HEK293 (cell line): ENCODE measurements around the gene CBX5.

Experiments
- ELK4 ChIP-seq: IDR thresholded peaks from 2 replicates; pipeline ENCODE4 v1.6.1; 2011; ENCODE audit warnings: mild to moderate bottlenecking, low read depth, low read length, borderline replicate concordance
- FEZF1 ChIP-seq: fragments of 450-650 bp; formaldehyde crosslinking; IDR thresholded peaks from 2 replicates; pipeline ENCODE4 v1.5.1; 2016; ENCODE audit warnings: missing biosample characterization, missing genetic modification characterization
- GLI4 ChIP-seq: fragments of 450-650 bp; formaldehyde crosslinking; IDR thresholded peaks from 2 replicates; pipeline ENCODE4 v1.5.1; 2016; ENCODE audit warnings: missing biosample characterization, missing genetic modification characterization
- KLF16 ChIP-seq: fragments of 450-650 bp; formaldehyde crosslinking; IDR thresholded peaks from 2 replicates; pipeline ENCODE4 v1.5.1; 2017; ENCODE audit warnings: missing biosample characterization, missing genetic modification characterization
- KLF8 ChIP-seq: fragments of 450-650 bp; formaldehyde crosslinking; IDR thresholded peaks from 2 replicates; pipeline ENCODE4 v1.5.1; 2016; ENCODE audit warnings: missing biosample characterization, missing genetic modification characterization
- OVOL3 ChIP-seq: fragments of 450-650 bp; formaldehyde crosslinking; IDR thresholded peaks from 2 replicates; pipeline ENCODE4 v1.5.1; 2016; ENCODE audit warnings: missing biosample characterization, missing genetic modification characterization
- PBX3 ChIP-seq: sonication (generic); formaldehyde crosslinking; IDR thresholded peaks from 2 replicates; pipeline ENCODE4 v1.8.1; 2022; ENCODE audit warnings: mild to moderate bottlenecking, moderate library complexity, missing genetic modification reagents
- PRDM4 ChIP-seq: fragments of 450-650 bp; formaldehyde crosslinking; IDR thresholded peaks from 2 replicates; pipeline ENCODE4 v1.5.1; 2017; ENCODE audit warnings: missing biosample characterization, missing genetic modification characterization
- PRDM6 ChIP-seq: fragments of 450-650 bp; formaldehyde crosslinking; IDR thresholded peaks from 2 replicates; pipeline ENCODE4 v1.5.1; 2017; ENCODE audit warnings: missing biosample characterization, missing genetic modification characterization
- TCF7L2 ChIP-seq: IDR thresholded peaks from 2 replicates; pipeline ENCODE4 v1.6.1; 2011; ENCODE audit warnings: low read depth, mild to moderate bottlenecking, inconsistent platforms, low read length, moderate library complexity, borderline replicate concordance
- WT1 ChIP-seq: fragments of 450-650 bp; formaldehyde crosslinking; IDR thresholded peaks from 2 replicates; pipeline ENCODE4 v1.5.1; 2016; ENCODE audit warnings: missing biosample characterization, missing genetic modification characterization
- ZBTB6 ChIP-seq: fragments of 450-650 bp; formaldehyde crosslinking; IDR thresholded peaks from 2 replicates; pipeline ENCODE4 v1.5.1; 2017; ENCODE audit warnings: missing biosample characterization, missing genetic modification characterization
- ZEB2 ChIP-seq: fragments of 450-650 bp; formaldehyde crosslinking; IDR thresholded peaks from 2 replicates; pipeline ENCODE4 v1.5.1; 2016; ENCODE audit warnings: missing biosample characterization, missing genetic modification characterization
- ZNF211 ChIP-seq: fragments of 450-650 bp; formaldehyde crosslinking; IDR thresholded peaks from 2 replicates; pipeline ENCODE4 v1.5.1; 2016; ENCODE audit warnings: low read depth, missing biosample characterization, missing genetic modification characterization
- ZNF24 ChIP-seq: fragments of 450-650 bp; formaldehyde crosslinking; IDR thresholded peaks from 2 replicates; pipeline ENCODE4 v1.5.1; 2016; ENCODE audit warnings: missing biosample characterization, missing genetic modification characterization
- ZNF274 ChIP-seq, 2 experiments: fragments of 200-500 bp in 1 of 2; fragments of 450-650 bp in 1 of 2; sonication (Bioruptor generic) in 1 of 2; formaldehyde crosslinking in 1 of 2; IDR thresholded peaks; 2 replicates each; pipeline versions ENCODE4 v1.5.1 to v1.6.1; 2014 to 2016; ENCODE audit warnings: borderline replicate concordance in 1 of 2, inconsistent platforms in 1 of 2, low read length in 1 of 2, missing biosample characterization in 1 of 2, missing genetic modification characterization in 1 of 2
- ZNF280C ChIP-seq: fragments of 450-650 bp; formaldehyde crosslinking; IDR thresholded peaks from 2 replicates; pipeline ENCODE4 v1.5.1; 2016; ENCODE audit warnings: missing biosample characterization, missing genetic modification characterization
- ZNF292 ChIP-seq: fragments of 450-650 bp; formaldehyde crosslinking; IDR thresholded peaks from 2 replicates; pipeline ENCODE4 v1.5.1; 2016; ENCODE audit warnings: low read depth, missing biosample characterization, missing genetic modification characterization, borderline replicate concordance
- ZNF354C ChIP-seq: fragments of 450-650 bp; formaldehyde crosslinking; IDR thresholded peaks from 2 replicates; pipeline ENCODE4 v1.5.1; 2016; ENCODE audit warnings: missing biosample characterization, missing genetic modification characterization, low read depth, borderline replicate concordance
- ZNF561 ChIP-seq: fragments of 450-650 bp; IDR thresholded peaks from 2 replicates; pipeline ENCODE4 v1.5.1; 2018; ENCODE audit warnings: missing biosample characterization, missing genetic modification characterization, borderline replicate concordance
- ZNF571 ChIP-seq: fragments of 450-650 bp; formaldehyde crosslinking; IDR thresholded peaks from 2 replicates; pipeline ENCODE4 v1.5.0; 2017; ENCODE audit warnings: missing biosample characterization, missing genetic modification characterization
- ZNF580 ChIP-seq: fragments of 450-650 bp; formaldehyde crosslinking; IDR thresholded peaks from 2 replicates; pipeline ENCODE4 v1.5.1; 2016; ENCODE audit warnings: missing biosample characterization, missing genetic modification characterization
- ZNF623 ChIP-seq: fragments of 450-650 bp; formaldehyde crosslinking; IDR thresholded peaks from 2 replicates; pipeline ENCODE4 v1.5.1; 2016; ENCODE audit warnings: missing biosample characterization, missing genetic modification characterization
- ZNF658 ChIP-seq: fragments of 450-650 bp; formaldehyde crosslinking; IDR thresholded peaks from 2 replicates; pipeline ENCODE4; 2016; ENCODE audit warnings: missing biosample characterization, missing genetic modification characterization
- ZNF660 ChIP-seq: fragments of 450-650 bp; IDR thresholded peaks from 2 replicates; pipeline ENCODE4 v1.5.1; 2018; ENCODE audit warnings: missing biosample characterization, mild to moderate bottlenecking, missing genetic modification characterization
- ZNF664 ChIP-seq: fragments of 450-650 bp; formaldehyde crosslinking; IDR thresholded peaks from 2 replicates; pipeline ENCODE4 v1.5.1; 2016; ENCODE audit warnings: missing biosample characterization, missing genetic modification characterization
- ZNF791 ChIP-seq: fragments of 450-650 bp; formaldehyde crosslinking; IDR thresholded peaks from 2 replicates; pipeline ENCODE4 v1.5.1; 2016; ENCODE audit warnings: missing biosample characterization, missing genetic modification characterization
- TF ChIP-seq, protein P1 (sequence below): fragments of 450-650 bp; formaldehyde crosslinking; IDR thresholded peaks from 2 replicates; pipeline ENCODE4 v1.5.1; 2016; ENCODE audit warnings: missing biosample characterization, missing genetic modification characterization

CBX5 gene

GRCh38 chr12:54265364-54265812 lies 14.5 kb downstream of the CBX5 start (continued):
- TF ChIP-seq GLI4 (tag by site-specific recombination) = no peak
- no peak for TF ChIP-seq ZNF292 (tag by site-specific recombination)
- TF ChIP-seq PBX3 (CRISPR knock-in tag) = no peak
- no peak for TF ChIP-seq ZNF274 (IDR thresholded peaks at IDR 0.05; ENCODE audit: low read length)
- TF ChIP-seq ZNF274 (tag by site-specific recombination; IDR thresholded peaks at IDR 0.05; ENCODE audit: borderline replicate concordance) = no peak
- TF ChIP-seq ZNF623 = no peak
- TF ChIP-seq ELK4 = no peak
- TF ChIP-seq ZNF580 (tag by site-specific recombination) = peak; percentile 78; the same call in 1 of the 2 replicates
- TF ChIP-seq ZNF571 (tag by site-specific recombination) = no peak
- TF ChIP-seq ZBTB6 (tag by site-specific recombination) = peak; percentile 80
- peak; percentile 59 for TF ChIP-seq TCF7L2
- TF ChIP-seq ZNF354C = no peak
- no peak for TF ChIP-seq KLF16 (tag by site-specific recombination)
- peak; percentile 82; the same call in 1 of the 2 replicates for TF ChIP-seq OVOL3 (tag by site-specific recombination)
- peak; percentile 77 for TF ChIP-seq ZNF561 (tag by site-specific recombination)
- TF ChIP-seq ZNF791 (tag by site-specific recombination) = no peak
- no peak for TF ChIP-seq ZNF658 (tag by site-specific recombination)
- peak; percentile 88 for TF ChIP-seq PRDM4 (tag by site-specific recombination)
- peak; percentile 85 for TF ChIP-seq FEZF1
- TF ChIP-seq ZEB2 = no peak
- TF ChIP-seq ZNF660 = no peak
- peak; percentile 89 for TF ChIP-seq WT1
- TF ChIP-seq, protein P1, sequence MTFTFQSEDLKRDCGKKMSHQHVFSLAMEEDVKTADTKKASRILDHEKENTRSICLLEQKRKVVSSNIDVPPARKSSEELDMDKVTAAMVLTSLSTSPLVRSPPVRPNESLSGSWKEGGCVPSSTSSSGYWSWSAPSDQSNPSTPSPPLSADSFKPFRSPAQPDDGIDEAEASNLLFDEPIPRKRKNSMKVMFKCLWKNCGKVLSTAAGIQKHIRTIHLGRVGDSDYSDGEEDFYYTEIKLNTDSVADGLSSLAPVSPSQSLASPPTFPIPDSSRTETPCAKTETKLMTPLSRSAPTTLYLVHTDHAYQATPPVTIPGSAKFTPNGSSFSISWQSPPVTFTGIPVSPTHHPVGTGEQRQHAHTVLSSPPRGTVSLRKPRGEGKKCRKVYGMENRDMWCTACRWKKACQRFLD (tag by site-specific recombination) = no peak
- TF ChIP-seq ZNF211 (tag by site-specific recombination) = no peak
- TF ChIP-seq PRDM6 (tag by site-specific recombination) = peak; percentile 95
- TF ChIP-seq ZNF280C (tag by site-specific recombination) = no peak
- TF ChIP-seq ZNF664 (tag by site-specific recombination) = no peak
- TF ChIP-seq ZNF24 = no peak
- TF ChIP-seq KLF8 (tag by site-specific recombination) = no peak
